ENCODE measurements around the gene CACNB3. TPM values are rescaled to one million over a fixed set of nuclear protein-coding genes. Genes with fewer than 3 reads are reported as not detected.

CACNB3 gene
- total RNA-seq, 1 donor from 2014 or later = 2.1 TPM

GRCh38 chr12:48826209-48826855 lies 8.0 kb downstream of the CACNB3 start:
- POLR2A ChIA-PET = interaction anchor here (0.6 kb wide), 1 partner anchor 34 kb away, joined by 3 read pairs; no protein-coding TSS in a partner anchor
- H3K9me3 Mint-ChIP-seq = no peaks in the 10 kb centered on the region
- DNase-seq = no peak
- no peak overlapping the region for H3K27ac Mint-ChIP-seq
- no peak overlapping the region for H3K4me3 Mint-ChIP-seq
- intact Hi-C loops (cut with micrococcal nuclease) = no loop called here
- H3K4me1 Mint-ChIP-seq = no peaks in the 10 kb centered on the region
- CTCF ChIA-PET = interaction anchor here (1.2 kb wide), 1 partner anchor 27 kb away, joined by 3 read pairs; no protein-coding TSS in a partner anchor
- ATAC-seq (ENCODE audit: low read depth) = no peak
- peaks cover 32% of the 10 kb centered on the region for H3K36me3 Mint-ChIP-seq (ENCODE audit: low read depth)
- no peak for TF ChIP-seq CTCF (IDR thresholded peaks at IDR 0.05)
- H3K27me3 Mint-ChIP-seq = no peaks in the 10 kb centered on the region

GRCh38 chr12:48827026-48827425 lies 8.7 kb downstream of the CACNB3 start:
- Mint-ChIP-seq H3K36me3 (ENCODE audit: low read depth) (peaks cover 39% of the 10 kb centered on the region), H3K9me3 (no peaks in the 10 kb centered on the region), H3K27me3 (no peaks in the 10 kb centered on the region), H3K4me3 (no peak overlapping the region), H3K27ac (no peak overlapping the region), H3K4me1 (no peaks in the 10 kb centered on the region)
- no peak for TF ChIP-seq CTCF (IDR thresholded peaks at IDR 0.05)
- intact Hi-C loops (cut with micrococcal nuclease) = no loop called here
- ChIA-PET POLR2A (interaction anchor here (0.6 kb wide), 1 partner anchor 35 kb away, joined by 3 read pairs; no protein-coding TSS in a partner anchor), CTCF (interaction anchor here (1.2 kb wide), 1 partner anchor 26 kb away, joined by 3 read pairs; no protein-coding TSS in a partner anchor)
- ATAC-seq (ENCODE audit: low read depth) (no peak), DNase-seq (no peak)

- no peaks in the 10 kb centered on the region for H3K4me1 Mint-ChIP-seq
- H3K9me3 Mint-ChIP-seq = no peaks in the 10 kb centered on the region
- H3K27ac Mint-ChIP-seq = no peak overlapping the region
- intact Hi-C loops (cut with micrococcal nuclease) = no loop called here
- POLR2A ChIA-PET = no interaction called here
- no peaks in the 10 kb centered on the region for H3K27me3 Mint-ChIP-seq
- peaks cover 45% of the 10 kb centered on the region for H3K36me3 Mint-ChIP-seq (ENCODE audit: low read depth)
- ATAC-seq (ENCODE audit: low read depth) = no peak
- CTCF ChIA-PET = interaction anchor here (1.2 kb wide), 1 partner anchor 26 kb away, joined by 3 read pairs; no protein-coding TSS in a partner anchor
- no peak for TF ChIP-seq CTCF (IDR thresholded peaks at IDR 0.05)
- no peak for DNase-seq
- H3K4me3 Mint-ChIP-seq = no peak overlapping the region
These were observed 9.3 kb downstream of the CACNB3 start for GRCh38 chr12:48827513-48828096.

GRCh38 chr12:48828293-48828692 lies 10.0 kb downstream of the CACNB3 start:
- H3K36me3 Mint-ChIP-seq (ENCODE audit: low read depth) = peaks cover 51% of the 10 kb centered on the region
- intact Hi-C loops (cut with micrococcal nuclease) = no loop called here
- H3K27me3 Mint-ChIP-seq = no peaks in the 10 kb centered on the region
- no peak for DNase-seq
- H3K4me1 Mint-ChIP-seq = no peaks in the 10 kb centered on the region
- TF ChIP-seq CTCF (IDR thresholded peaks at IDR 0.05) = no peak
- H3K9me3 Mint-ChIP-seq = no peaks in the 10 kb centered on the region
- no peak overlapping the region for H3K4me3 Mint-ChIP-seq
- ChIA-PET CTCF (no interaction called here), POLR2A (no interaction called here)
- no peak for ATAC-seq (ENCODE audit: low read depth)
- H3K27ac Mint-ChIP-seq = no peak overlapping the region

- Mint-ChIP-seq H3K4me1 (no peaks in the 10 kb centered on the region), H3K4me3 (no peak overlapping the region), H3K36me3 (ENCODE audit: low read depth) (peaks cover 58% of the 10 kb centered on the region), H3K27me3 (no peaks in the 10 kb centered on the region), H3K27ac (no peak overlapping the region), H3K9me3 (no peaks in the 10 kb centered on the region)
- CTCF ChIA-PET = no interaction called here
- TF ChIP-seq CTCF (IDR thresholded peaks at IDR 0.05) = no peak
- intact Hi-C loops (cut with micrococcal nuclease) = no loop called here
- POLR2A ChIA-PET = interaction anchor here (0.6 kb wide), 1 partner anchor 406 kb away, joined by 3 read pairs; no protein-coding TSS in a partner anchor
- no peak for ATAC-seq (ENCODE audit: low read depth)
- DNase-seq = no peak
These were observed 10.7 kb downstream of the CACNB3 start for GRCh38 chr12:48828841-48829575.

All from activated B cell treated with CpG ODN at 0.5 μM for 24 hours (primary cell).